GM18873 (cell line): ENCODE data around the gene C1QTNF2.

Experiments
- ATAC-seq: cut with Tn5 transposase; IDR thresholded peaks from one replicate; pipeline ENCODE4 v1.9.1; 2021; ENCODE audit warnings: mild to moderate bottlenecking, moderate library complexity, moderate number of reproducible peaks; ENCODE audit not compliant: unreplicated experiment, low FRiP score

C1QTNF2 gene

GRCh38 chr5:160375701-160376100 lies 5.3 kb upstream of the C1QTNF2 start:
- ATAC-seq, result no peak

DNA sequence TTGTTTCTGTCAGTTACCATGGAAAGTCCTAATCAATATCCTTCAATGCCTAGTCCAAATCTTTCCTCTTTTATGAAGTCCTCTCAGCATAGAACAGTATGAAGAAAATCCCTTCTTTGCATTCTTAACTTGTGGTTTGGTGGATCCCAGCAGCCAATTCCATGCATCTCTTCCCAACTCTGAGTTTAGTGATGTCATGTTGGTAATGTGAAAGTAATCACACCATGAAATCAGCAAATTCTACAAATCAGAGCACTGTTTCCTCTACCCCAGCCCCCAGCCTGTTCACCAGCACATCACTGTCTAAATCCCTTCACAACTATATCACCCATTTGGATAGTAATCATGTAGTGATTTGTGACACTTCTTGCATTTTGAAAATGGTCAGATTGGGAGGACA lies 4.7 kb upstream of the C1QTNF2 start:
- ATAC-seq, result no peak

DNA sequence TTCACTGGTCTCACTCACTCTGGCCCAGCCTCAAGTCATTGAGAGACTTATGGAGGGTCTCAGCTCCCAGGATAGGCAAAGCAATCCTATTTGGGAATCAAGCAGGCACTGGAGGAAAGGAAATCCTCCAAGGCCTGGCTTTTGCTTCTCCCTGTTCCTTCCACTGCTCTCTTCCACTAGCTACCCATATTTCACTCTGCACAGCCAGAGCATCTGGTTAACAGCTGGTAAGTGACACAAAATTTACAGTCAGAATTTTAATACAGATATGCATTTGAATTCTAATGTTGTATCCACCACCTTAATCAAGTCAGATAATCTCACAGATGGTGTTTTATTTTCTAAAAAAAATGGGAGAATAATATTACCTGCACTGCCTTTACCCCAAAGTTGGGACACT lies 868 bp upstream of the C1QTNF2 start:
- ATAC-seq, result no peak

- no peak for ATAC-seq
Measured at GRCh38 chr5:160370713-160371034, 248 bp upstream of the C1QTNF2 start.

DNA sequence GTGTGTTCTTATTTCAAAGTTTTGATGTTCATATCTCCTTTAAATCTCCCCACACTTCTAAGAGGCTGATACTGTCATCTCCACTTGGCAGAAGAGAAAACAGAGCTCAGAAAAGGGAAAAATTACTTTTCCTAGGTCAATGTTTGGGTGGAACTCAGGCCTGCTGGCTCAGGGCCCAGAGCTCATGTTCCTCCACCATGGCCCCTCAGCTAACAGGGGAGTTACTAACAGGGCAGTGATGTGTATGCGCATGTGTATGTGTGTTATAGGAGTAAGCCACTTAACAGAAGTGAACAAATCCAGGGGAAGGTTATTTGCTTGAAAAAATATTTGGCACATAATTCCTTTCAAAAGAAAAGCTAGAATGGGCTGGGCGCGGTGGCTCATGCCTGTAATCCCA lies 2.5 kb downstream of the C1QTNF2 start:
- no peak for ATAC-seq

- ATAC-seq, result no peak
Measured at GRCh38 chr5:160367261-160367660, 3.2 kb downstream of the C1QTNF2 start.

- no peak for ATAC-seq
Measured at GRCh38 chr5:160366230-160366629, 4.2 kb downstream of the C1QTNF2 start.

DNA sequence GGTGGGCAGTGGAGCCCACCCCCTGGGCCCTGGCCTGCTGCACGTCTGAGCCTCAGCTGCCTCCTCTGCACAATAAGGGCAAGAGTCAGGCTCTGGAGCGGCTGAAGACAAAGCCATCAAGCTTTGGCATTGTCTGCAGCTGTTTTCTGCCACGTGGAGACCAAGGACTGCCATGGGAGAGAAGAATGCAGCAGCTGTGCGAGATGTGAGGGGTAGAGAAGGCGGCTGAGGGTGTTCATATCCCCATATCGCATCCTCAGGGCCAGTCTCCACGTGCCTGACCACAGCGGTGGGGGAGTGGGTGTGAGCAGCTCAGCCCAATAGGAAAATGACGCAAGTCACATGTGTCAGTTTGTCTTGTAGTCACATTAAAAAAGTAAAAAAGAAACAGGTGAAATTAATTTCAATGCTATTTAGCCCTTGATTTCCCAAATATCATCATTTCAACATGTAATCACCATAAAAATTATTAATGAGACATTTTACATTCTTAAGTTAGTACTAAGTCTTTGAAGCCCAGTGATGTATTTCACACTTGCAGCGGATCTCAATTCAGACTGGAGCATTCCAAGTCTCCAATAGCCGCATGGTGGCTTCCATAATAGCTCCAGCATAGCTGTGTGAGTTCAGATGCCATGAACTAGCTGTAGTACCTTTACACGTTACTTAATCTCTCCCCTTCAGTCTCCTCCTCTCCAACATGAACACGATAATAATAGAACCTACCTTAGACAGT lies 6.6 kb downstream of the C1QTNF2 start:
- no peak for ATAC-seq

DNA sequence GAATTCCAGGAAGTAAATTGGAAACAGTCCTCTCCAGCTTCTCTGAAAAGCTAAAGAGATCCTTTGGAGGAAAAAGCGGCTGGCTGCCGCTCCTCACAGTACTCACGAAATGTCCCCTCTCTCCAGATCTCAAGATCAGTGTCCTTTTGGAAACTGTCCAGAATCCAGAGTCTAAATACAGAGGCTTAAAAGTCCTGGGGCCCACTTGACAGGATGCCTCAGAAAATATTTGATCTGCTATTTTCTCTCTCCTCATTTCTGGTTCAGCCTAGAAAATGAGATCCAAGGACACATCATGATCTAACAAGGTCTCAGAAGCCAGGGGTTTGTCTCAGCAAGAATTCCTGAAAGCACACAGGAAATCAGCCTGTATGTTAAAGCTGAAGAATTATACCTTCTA lies 7.2 kb downstream of the C1QTNF2 start:
- no peak for ATAC-seq

DNA sequence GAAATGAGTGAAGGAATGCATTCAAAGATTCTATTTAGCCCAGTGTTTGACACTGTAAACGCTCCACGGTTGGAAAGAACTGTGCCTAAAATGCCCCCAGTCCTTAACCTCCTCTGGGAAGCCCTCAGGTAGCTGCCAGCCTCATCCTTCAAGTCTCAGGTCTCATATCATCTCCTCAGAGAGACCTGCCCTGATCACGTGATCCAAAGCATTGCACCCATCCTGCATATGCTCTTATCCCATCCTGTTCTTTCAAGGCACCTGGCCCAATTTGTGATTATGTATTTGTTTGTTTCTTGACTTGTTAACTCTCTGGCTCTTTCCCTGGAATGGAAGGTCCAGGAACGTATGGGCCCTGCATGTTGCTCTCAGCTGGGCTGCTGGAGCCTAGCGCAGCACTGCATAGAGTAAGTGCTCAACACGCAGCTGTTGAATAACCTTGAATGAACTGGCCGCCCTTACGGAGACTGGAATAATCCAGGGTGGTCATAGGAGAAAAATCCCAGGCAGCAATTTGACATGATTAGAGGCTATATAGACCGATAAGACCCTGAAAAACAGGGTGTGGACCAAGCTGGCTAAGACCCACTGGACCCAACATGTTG lies 8.7 kb downstream of the C1QTNF2 start:
- ATAC-seq, result no peak

DNA sequence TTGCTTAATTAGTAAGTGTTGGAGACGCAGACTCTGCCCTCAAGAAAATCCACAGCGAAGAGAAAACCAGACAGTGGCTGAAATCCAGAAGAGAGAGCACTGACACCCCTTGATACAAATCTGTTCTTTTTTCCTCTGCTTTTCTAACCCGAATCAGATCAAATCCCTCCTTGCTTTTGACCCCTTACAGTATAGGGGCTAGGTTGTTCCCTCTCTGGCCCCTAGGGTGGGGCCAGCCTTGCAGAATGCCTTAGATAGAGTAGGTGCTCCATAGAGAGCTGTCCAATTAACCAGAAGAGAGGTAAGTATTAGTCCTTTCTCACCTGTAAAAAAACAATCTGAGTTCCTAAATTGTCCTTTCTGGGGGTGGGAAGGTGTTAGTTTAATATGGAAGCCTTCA lies 10.1 kb downstream of the C1QTNF2 start:
- ATAC-seq, result no peak

DNA sequence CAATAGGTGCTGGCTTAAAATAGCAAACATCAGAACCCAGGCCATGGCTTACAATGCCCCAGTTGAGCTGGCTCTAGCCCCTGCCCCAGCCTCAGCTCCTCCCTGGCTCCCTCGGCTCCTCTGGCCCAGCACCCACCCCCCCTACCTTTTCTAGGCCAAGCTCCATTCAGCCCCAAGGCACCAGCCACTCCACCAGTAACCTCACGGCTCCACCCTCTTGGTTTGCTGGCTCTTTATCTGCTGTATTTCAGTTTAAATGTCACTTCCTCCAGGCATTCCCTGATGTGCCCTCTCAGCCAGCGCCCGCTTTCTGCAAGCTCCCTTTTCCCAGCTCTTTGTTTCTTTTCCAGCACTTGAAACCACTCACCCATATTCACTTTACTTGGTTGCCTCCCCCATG lies 10.6 kb downstream of the C1QTNF2 start:
- no peak for ATAC-seq

GRCh38 chr5:160359242-160359641 lies 11.2 kb downstream of the C1QTNF2 start:
- no peak for ATAC-seq

- no peak for ATAC-seq
Measured at GRCh38 chr5:160357861-160358411, 12.5 kb downstream of the C1QTNF2 start.

- ATAC-seq, result no peak
Measured at GRCh38 chr5:160357394-160357793, 13.0 kb downstream of the C1QTNF2 start.

- no peak for ATAC-seq
Measured at GRCh38 chr5:160356550-160357347, 13.7 kb downstream of the C1QTNF2 start.

GRCh38 chr5:160354666-160355065 lies 15.8 kb downstream of the C1QTNF2 start:
- ATAC-seq, result no peak

GRCh38 chr5:160353379-160353778 lies 17.0 kb downstream of the C1QTNF2 start:
- ATAC-seq, result no peak

DNA sequence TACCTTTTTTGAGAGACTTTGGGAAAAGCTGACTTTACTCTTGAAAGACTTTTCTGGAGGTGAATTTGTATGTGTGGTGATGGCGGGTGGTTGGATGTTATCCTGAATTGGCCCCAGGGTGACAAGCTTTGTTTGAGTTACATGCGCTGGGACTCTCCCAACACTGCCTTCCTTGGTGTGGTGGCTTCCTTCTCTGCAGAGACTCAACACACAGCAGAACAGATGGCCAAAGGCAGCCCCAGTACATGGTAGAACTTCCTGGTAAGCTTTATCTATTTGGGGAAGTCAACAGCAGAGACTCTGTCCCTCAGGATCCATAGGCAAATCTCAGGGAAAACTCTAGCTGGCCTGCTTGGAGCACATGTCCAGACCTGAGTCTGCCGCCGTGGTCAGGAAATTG lies 18.1 kb downstream of the C1QTNF2 start:
- no peak for ATAC-seq

- no peak for ATAC-seq
Measured at GRCh38 chr5:160349935-160350303, 20.5 kb downstream of the C1QTNF2 start.

DNA sequence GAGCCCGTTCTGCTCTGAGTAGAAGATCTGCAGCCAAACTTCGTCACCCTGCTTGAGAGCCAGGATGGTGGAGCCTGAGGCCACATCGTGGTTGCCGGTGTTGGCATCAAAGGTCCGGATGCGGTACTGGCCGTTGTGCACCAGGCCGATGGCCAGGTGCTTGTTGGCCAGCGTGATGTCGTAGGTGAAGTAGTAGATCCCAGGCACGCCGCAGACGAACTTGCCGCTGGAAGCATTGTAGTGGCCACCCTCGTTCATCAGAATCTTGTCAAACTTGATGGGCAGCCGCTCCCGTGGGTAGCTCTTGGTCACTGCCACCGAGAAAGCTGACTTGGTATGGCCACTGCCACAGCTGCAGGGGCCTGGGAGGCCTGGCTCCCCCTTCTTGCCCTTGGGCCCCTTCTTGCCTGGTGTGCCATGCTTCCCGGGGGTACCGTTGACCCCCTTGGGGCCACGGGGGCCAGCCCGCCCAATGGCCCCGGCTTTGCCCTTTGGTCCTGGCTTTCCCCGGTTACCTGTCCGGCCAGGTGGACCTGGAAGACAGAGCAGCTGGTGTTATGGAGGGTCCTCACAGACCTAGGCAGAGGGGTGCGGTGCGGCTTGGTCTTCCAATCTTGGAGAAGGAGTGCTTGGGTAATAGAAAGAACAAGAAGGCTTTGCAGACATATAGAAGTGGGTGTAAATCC lies 21.0 kb downstream of the C1QTNF2 start:
- no peak for ATAC-seq
